HG02870 (cell line): ENCODE data around the gene WDFY4.

Experiments used
- ATAC-seq: cut with Tn5 transposase; IDR thresholded peaks from one replicate; pipeline ENCODE4 v1.9.1; 2021; ENCODE audit warnings: mild to moderate bottlenecking, moderate library complexity; ENCODE audit not compliant: unreplicated experiment

The WDFY4 gene

DNA sequence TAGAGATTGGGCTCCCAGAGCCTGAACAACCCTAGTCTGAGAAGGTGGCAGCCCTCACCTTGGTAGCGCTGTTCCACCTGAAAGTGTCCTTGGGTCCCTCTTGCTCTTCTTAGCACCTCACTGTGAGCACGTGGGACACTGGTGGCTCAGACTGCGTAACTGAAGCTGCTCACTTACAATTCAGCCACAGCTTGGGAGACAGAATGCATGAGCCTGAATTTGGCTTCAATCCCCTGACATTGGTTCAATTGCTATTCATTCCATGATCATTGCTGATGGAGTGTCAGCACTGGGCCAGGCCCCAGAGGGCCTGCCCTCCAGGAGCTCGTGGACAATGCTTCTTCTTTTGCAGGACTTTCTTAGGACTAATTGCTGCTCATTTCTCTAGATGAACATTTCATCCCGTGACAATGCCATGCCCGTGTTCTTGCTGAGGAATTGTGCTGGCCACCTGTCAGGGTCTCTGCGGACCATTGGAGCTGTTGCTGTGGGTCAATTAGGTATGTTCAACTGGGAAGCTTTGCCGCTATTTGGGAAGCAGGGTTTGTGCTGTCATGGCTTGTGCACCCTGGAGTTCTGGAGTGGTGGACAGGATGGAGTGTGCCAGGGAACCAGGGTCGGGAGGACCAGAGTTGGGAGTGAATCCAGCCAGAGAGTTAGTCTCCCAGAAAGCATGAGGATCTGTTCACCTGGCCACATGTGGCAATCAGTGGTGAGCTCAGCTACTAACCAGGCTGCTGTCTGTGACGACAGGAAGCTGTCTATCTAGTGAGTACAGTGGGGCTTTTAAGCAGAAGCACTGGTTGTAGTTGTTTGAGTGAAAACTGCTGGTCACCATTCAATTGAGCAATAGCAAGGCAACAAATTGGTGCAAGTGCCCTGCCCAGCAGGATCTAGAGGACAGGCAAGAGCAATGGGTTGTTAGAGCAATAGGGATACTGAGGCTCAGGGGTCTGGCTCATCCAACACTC is 105.1 kb downstream of the WDFY4 start:
- no peak for ATAC-seq

DNA sequence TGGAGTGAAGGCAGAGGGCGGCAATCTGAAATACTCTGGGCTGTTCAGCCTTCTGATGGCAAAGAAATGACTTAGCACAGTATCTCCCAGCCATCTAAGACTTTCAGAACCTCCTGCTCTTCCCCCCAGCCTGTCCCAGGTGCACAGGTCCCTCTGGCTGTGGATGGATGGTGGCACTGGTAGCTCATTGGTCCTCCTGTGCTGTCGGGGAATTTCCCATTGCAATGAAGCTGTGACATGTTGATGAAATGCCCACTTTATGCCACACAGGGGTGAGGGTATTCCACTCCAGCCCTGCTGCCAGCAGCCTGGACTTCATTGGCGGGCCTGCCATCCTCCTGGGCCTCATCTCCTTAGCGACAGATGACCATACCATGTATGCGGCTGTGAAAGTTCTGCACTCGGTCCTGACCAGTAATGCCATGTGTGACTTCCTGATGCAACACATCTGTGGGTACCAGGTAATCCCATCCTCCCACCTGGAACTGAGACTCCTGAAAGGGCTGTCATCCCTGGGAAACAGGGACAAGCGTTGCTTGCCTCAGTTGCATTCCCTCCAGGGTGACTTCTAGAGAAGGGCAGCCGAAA is 105.9 kb downstream of the WDFY4 start:
- ATAC-seq: no peak

- no peak for ATAC-seq
These were observed 106.7 kb downstream of the WDFY4 start for GRCh38 chr10:48791267-48791928.

DNA sequence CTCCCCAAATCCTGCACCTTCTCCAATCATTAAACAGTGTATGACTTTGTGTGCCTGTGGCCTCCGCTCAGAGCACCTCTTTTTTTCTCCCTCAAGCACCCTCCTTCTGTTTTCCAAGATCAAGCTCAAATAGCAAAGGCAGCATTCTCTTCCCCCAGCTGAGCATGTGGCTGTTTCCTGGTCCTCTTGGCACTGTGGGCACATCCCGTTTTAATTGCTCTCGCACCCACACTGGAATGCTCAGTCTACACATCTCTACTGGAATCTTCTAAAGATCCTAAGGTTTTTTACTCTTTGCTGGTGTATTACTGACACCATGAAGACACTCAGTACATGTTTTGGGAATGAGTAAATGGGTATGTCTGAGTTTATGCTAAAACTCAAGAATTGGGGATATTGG is 107.4 kb downstream of the WDFY4 start:
- ATAC-seq: no peak

DNA sequence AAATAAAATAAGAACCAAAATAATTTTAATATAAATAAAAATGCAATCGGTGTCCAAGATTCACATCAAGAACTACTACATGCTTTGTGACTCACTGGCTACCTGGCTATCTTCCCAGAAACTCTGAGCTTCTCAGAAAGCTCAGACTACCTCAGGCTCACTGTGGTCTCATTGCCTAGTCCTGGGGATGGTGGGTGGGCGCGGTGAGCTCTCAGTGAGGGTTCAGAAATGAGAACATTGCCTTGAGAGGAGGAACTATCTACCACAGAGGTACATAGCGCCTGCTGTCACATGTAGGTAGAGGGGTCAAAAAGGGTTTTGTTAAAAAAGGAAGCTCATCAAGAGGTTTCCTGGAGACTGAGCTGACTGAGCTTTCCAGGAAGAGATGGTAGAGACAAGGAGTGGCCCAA is 108.0 kb downstream of the WDFY4 start:
- ATAC-seq: no peak

- ATAC-seq: no peak
These were observed 109.4 kb downstream of the WDFY4 start for GRCh38 chr10:48794074-48794473.

DNA sequence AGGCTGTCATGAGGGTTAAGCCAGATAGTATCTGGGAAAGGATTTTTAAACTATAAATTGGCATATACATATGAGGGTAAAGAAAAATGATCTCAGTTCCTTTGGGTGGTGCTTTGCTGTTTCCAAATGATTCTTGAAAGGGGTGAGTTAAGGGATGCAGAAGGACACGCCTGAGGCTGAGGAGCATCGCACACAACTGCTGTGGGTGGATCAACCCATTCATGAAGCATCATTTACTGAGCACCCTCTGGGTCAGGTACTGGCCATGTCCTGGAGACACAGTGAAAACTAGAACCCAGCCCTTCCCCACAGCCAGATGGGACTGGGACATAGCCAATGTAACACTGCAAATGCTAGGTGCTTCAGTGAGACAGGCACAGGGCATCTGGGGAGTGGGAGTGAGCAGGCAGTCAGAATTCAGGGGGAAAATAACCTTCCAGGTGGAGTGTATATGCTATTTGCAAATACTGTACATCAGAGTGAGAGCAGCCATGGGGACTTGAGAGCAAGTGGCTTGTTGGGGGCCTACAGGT is 112.1 kb downstream of the WDFY4 start:
- ATAC-seq: no peak

- no peak for ATAC-seq
These were observed 113.2 kb downstream of the WDFY4 start for GRCh38 chr10:48797830-48798229.

GRCh38 chr10:48798481-48799254 is 114.0 kb downstream of the WDFY4 start:
- no peak for ATAC-seq

- ATAC-seq: no peak
These were observed 114.8 kb downstream of the WDFY4 start for GRCh38 chr10:48799341-48800006.

DNA sequence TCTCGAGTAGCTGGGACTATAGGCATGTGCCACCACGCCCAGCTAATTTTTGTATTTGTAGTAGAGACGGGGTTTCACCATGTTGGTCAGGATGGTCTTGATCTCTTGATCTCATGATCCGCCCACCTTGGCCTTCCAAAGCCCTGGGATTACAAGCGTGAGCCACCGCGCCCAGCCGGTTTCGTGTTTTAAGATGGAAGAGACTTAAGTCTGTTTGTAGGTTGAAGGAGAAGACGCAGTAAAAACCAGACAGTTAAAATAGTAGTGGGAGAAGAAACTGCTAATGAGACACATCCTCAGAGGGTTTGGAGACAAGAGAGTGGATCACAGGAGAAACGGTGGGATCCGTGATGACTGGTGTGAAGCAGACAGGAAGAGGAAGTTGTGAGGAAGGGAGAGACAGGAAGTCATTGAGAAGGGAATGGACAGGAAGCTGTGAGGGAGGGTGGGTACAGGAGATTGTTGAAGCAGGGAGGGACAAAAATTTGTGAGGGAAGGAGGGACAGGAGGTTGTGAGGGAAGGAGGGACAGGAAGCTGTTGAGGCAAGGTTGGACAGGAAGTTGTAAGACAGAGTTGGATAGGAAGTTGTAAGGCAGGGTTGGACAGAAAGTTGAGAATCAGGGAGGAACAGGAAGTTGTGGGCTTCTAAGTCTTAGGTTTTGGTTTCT is 115.5 kb downstream of the WDFY4 start:
- ATAC-seq: no peak

GRCh38 chr10:48801001-48801421 is 116.3 kb downstream of the WDFY4 start:
- no peak for ATAC-seq

GRCh38 chr10:48802611-48803071 is 118.0 kb downstream of the WDFY4 start:
- ATAC-seq: peak; percentile 95

- no peak for ATAC-seq
These were observed 119.3 kb downstream of the WDFY4 start for GRCh38 chr10:48803801-48804584.

- no peak for ATAC-seq
These were observed 120.1 kb downstream of the WDFY4 start for GRCh38 chr10:48804740-48805182.

DNA sequence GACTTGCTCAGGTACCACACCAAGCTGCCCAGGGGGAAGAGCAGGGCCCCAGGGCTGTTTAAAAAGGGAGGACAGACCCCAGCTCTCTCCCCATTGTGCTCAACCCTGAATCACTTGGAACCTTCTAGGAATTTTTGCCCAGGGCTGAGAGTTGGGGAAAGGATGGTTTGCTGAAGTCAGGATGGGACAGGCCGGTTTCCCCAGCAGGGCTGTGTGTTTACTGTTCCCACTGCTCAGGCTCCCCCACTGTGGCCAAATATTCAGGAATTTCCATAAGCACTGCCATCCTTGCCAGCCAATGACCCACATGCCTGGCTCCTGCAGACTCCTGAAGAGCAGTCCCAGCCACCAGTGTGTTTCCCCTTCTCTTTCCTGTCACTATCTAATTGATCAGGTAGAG is 120.7 kb downstream of the WDFY4 start:
- ATAC-seq: no peak

DNA sequence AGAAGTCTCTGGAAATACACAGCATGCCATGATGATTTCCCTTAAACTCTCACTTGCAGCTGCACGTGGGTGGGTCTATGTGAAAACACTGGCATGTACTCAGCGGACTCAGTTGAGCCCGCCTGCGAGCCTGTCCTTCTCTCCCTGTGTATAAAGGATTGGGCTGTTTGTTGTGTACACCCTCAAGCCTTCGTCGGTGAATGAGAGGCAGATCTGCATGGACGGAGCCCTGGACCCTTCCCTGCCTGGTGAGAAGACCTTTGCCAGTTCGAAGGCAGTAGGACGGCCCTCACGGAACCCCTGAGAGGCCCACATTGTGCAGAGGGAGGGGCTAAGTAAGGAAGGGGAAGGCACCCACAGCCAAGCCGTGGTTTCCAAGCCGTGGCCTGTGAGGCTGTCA is 121.2 kb downstream of the WDFY4 start:
- no peak for ATAC-seq

DNA sequence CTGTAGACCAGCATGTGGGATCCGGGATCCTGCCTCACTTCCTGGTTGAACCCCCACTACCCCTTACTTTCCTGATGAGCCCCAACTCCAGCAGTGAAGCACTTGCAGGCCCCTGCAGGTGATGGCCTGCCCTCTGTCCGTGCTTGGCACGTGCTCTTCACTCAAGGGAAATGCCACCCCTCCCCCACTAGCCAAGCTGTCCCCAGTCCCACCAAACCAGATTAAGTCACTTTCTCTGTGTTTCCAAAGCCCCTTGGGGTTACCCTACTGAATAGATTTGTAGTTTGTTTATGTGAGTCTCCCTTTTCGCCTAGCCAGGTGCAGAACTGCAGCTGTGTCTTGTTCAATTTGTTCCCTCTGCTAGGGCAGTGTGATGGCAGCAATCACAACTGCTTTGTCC is 121.7 kb downstream of the WDFY4 start:
- no peak for ATAC-seq
